GM12878 (cell line): ENCODE results near the gene SLC38A9. TPM values are rescaled to one million over a fixed set of nuclear protein-coding genes. Genes with fewer than 3 reads are reported as not detected.

Source experiments
- ASH2L ChIP-seq: fragments of 300-600, 200-600 bp; sonication (generic); IDR thresholded peaks from 2 replicates; pipeline ENCODE4 v1.6.1; 2017; ENCODE audit warnings: low read depth, mild to moderate bottlenecking, borderline replicate concordance
- BRCA1 ChIP-seq: IDR thresholded peaks from 2 replicates; pipeline ENCODE4 v1.6.1; 2011; ENCODE audit warnings: low read depth, low read length, improper control_type of control experiment
- CBX5 ChIP-seq: sonication (generic); IDR thresholded peaks from 2 replicates; pipeline ENCODE4 v1.6.1; 2016; ENCODE audit warnings: low read depth, moderate library complexity, mild to moderate bottlenecking, inconsistent platforms
- NFYB ChIP-seq: IDR thresholded peaks from 2 replicates; pipeline ENCODE4 v1.6.1; 2011; ENCODE audit warnings: low read depth, mild to moderate bottlenecking, low read length, improper control_type of control experiment, moderate library complexity; ENCODE audit not compliant: insufficient read depth
- RELA ChIP-seq: fragments of 450-650 bp; IDR thresholded peaks from 2 replicates; pipeline ENCODE4 v1.8.0; 2014; ENCODE audit warnings: borderline replicate concordance; ENCODE audit not compliant: partially characterized antibody
- SMARCA5 ChIP-seq: fragments of 450-650 bp; IDR thresholded peaks from 2 replicates; pipeline ENCODE4 v1.6.1; 2017; ENCODE audit warnings: mild to moderate bottlenecking
- ZBED1 ChIP-seq: IDR thresholded peaks from 2 replicates; pipeline ENCODE4 v1.6.1; 2016; ENCODE audit warnings: borderline replicate concordance
- polyA plus RNA-seq, 11 experiments: library from polyadenylated mRNA; depleted of rRNA in 4 of 11; unstranded in 6 of 11; stranded (reverse) in 5 of 11; fragments of >200 nt; fragmentation: Nextera tagmentation in 4 of 11; fragmentation: Illumina TruSeq in 1 of 11; extraction: Ambion mirVana in 4 of 11; extraction: Trizol in 1 of 11; gene quantifications; 1 replicate in 1 of 11; 2 replicates in 10 of 11; pipeline versions ENCODE4 v1.2.1 to v1.2.3, GENCODE V29; 2011 to 2016; ENCODE audit warnings: inconsistent platforms in 2 of 11, missing spikeins in 2 of 11, low read depth in 1 of 11
- total RNA-seq, 4 experiments: library from RNA; depleted of rRNA in 3 of 4; stranded (reverse); fragments of >200 nt in 3 of 4; fragmentation: Illumina TruSeq in 1 of 4; extraction: Trizol in 1 of 4; gene quantifications; 2 replicates each; pipeline versions ENCODE4 v1.2.1 to v1.2.3, GENCODE V29; 2013 to 2021
- TF ChIP-seq, protein P1 (sequence below): IDR thresholded peaks from 2 replicates; pipeline ENCODE4 v1.6.1; 2011; ENCODE audit warnings: borderline replicate concordance, low read depth, mild to moderate bottlenecking, moderate library complexity, low read length; ENCODE audit not compliant: insufficient read depth, poor library complexity, severe bottlenecking
- TF ChIP-seq, protein P2 (sequence below): IDR thresholded peaks from 2 replicates; pipeline ENCODE4 v1.6.1; 2012; ENCODE audit warnings: low read length, inconsistent platforms
- TF ChIP-seq, protein P3 (sequence below): fragments of 150-350 bp; IDR thresholded peaks from 2 replicates; pipeline ENCODE4 v1.6.1; 2016; ENCODE audit warnings: low read depth, low read length

Gene SLC38A9
- total and polyA plus RNA-seq, 10 of the 15 experiments (the other 5 are each of a cell fraction or from before 2014, with no cell fraction given), result 8.5 to 35.1 (median 23.0) TPM

DNA sequence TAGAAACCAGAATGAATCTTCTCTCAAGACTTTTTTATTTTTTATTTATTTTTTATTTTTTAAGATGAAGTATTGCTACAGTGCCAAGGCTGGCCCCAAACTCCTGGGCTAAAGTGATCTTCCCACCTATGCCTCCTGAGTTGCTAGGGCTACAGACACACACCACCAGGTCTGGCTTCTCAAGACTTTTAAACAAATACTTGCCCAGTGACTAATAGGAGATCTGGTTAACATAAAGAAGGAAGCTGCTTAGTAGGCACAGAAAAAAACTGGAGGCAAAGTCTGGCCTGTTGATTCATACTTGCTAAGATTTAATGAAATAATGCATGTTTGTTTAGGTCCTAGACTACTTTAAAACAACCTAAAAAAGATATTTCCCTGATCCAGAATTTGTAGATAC, 43.8 kb downstream of the SLC38A9 start (continued):
- TF ChIP-seq RELA (no peak), ASH2L (no peak), CBX5 (no peak), ZBED1 (no peak), BRCA1 (no peak), NFYB (no peak), SMARCA5 (no peak)
- TF ChIP-seq, protein P1, sequence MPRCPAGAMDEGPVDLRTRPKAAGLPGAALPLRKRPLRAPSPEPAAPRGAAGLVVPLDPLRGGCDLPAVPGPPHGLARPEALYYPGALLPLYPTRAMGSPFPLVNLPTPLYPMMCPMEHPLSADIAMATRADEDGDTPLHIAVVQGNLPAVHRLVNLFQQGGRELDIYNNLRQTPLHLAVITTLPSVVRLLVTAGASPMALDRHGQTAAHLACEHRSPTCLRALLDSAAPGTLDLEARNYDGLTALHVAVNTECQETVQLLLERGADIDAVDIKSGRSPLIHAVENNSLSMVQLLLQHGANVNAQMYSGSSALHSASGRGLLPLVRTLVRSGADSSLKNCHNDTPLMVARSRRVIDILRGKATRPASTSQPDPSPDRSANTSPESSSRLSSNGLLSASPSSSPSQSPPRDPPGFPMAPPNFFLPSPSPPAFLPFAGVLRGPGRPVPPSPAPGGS, result no peak
- TF ChIP-seq, protein P2, sequence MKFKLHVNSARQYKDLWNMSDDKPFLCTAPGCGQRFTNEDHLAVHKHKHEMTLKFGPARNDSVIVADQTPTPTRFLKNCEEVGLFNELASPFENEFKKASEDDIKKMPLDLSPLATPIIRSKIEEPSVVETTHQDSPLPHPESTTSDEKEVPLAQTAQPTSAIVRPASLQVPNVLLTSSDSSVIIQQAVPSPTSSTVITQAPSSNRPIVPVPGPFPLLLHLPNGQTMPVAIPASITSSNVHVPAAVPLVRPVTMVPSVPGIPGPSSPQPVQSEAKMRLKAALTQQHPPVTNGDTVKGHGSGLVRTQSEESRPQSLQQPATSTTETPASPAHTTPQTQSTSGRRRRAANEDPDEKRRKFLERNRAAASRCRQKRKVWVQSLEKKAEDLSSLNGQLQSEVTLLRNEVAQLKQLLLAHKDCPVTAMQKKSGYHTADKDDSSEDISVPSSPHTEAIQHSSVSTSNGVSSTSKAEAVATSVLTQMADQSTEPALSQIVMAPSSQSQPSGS, result no peak
- TF ChIP-seq, protein P3, sequence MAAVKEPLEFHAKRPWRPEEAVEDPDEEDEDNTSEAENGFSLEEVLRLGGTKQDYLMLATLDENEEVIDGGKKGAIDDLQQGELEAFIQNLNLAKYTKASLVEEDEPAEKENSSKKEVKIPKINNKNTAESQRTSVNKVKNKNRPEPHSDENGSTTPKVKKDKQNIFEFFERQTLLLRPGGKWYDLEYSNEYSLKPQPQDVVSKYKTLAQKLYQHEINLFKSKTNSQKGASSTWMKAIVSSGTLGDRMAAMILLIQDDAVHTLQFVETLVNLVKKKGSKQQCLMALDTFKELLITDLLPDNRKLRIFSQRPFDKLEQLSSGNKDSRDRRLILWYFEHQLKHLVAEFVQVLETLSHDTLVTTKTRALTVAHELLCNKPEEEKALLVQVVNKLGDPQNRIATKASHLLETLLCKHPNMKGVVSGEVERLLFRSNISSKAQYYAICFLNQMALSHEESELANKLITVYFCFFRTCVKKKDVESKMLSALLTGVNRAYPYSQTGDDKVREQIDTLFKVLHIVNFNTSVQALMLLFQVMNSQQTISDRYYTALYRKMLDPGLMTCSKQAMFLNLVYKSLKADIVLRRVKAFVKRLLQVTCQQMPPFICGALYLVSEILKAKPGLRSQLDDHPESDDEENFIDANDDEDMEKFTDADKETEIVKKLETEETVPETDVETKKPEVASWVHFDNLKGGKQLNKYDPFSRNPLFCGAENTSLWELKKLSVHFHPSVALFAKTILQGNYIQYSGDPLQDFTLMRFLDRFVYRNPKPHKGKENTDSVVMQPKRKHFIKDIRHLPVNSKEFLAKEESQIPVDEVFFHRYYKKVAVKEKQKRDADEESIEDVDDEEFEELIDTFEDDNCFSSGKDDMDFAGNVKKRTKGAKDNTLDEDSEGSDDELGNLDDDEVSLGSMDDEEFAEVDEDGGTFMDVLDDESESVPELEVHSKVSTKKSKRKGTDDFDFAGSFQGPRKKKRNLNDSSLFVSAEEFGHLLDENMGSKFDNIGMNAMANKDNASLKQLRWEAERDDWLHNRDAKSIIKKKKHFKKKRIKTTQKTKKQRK, result no peak
- TF ChIP-seq, all 136 proteins: peak for 0
